ENCODE measurements around the gene RBM47. TPM values are rescaled to one million over a fixed set of nuclear protein-coding genes. Genes with fewer than 3 reads are reported as not detected.

Gene RBM47
- total and polyA plus RNA-seq, 2 donors (not counting 1 experiment from before 2014, with no cell fraction given): 0.14 to 1.8 TPM

GRCh38 chr4:40461062-40461461, 168.6 kb downstream of the RBM47 start:
- Histone ChIP-seq H3K4me3 (replicated peaks in 1 of 4; ENCODE audit: control extremely low read depth in 1 of 4, insufficient read depth in 1 of 4, low read depth in 3 of 4, low read length in 4 of 4) (no peak overlapping the region), H3K27me3 (ENCODE audit: control insufficient read depth, insufficient read depth, low read length) (no peaks in the 10 kb centered on the region), H3K9me3 (ENCODE audit: control insufficient read depth, insufficient read depth, low read depth, low read length) (no peaks in the 10 kb centered on the region), H3K4me2 (ENCODE audit: extremely low read depth, insufficient read depth, low read length) (no peak overlapping the region), H3K36me3 (ENCODE audit: control insufficient read depth, insufficient read depth, low read length) (no peaks in the 10 kb centered on the region), H3K9ac (ENCODE audit: insufficient read depth, low read length) (no peak overlapping the region), H2AFZ (ENCODE audit: low read length) (no peak overlapping the region), H3K79me2 (ENCODE audit: control insufficient read depth, insufficient read depth, low read length) (no peaks in the 10 kb centered on the region), H3K27ac (ENCODE audit: insufficient read depth, low read length) (no peak overlapping the region), H4K20me1 (ENCODE audit: control insufficient read depth, extremely low read depth, insufficient read depth, low read length) (no peaks in the 10 kb centered on the region), H3K4me1 (ENCODE audit: control insufficient read depth, extremely low read depth, insufficient read depth, low read length) (no peaks in the 10 kb centered on the region)
- DNase-seq (ENCODE audit: low read depth in 2 of 2): no peak
- TF ChIP-seq EZH2 (IDR thresholded peaks at IDR 0.05; ENCODE audit: low read length, missing control alignments): no peak
- no peak for TF ChIP-seq CTCF (conservative IDR thresholded peaks at IDR 0.05 in 1 of 2, IDR thresholded peaks at IDR 0.05 in 1 of 2; ENCODE audit: low read depth in 1 of 2, low read length in 2 of 2)

- Histone ChIP-seq H3K9me3 (ENCODE audit: control insufficient read depth, insufficient read depth, low read depth, low read length) (no peaks in the 10 kb centered on the region), H2AFZ (ENCODE audit: low read length) (no peak overlapping the region), H3K4me3 (replicated peaks in 1 of 4; ENCODE audit: control extremely low read depth in 1 of 4, insufficient read depth in 1 of 4, low read depth in 3 of 4, low read length in 4 of 4) (no peak overlapping the region), H3K4me2 (ENCODE audit: extremely low read depth, insufficient read depth, low read length) (no peak overlapping the region), H3K79me2 (ENCODE audit: control insufficient read depth, insufficient read depth, low read length) (no peaks in the 10 kb centered on the region), H3K9ac (ENCODE audit: insufficient read depth, low read length) (no peak overlapping the region), H3K27me3 (ENCODE audit: control insufficient read depth, insufficient read depth, low read length) (no peaks in the 10 kb centered on the region), H3K36me3 (ENCODE audit: control insufficient read depth, insufficient read depth, low read length) (no peaks in the 10 kb centered on the region), H4K20me1 (ENCODE audit: control insufficient read depth, extremely low read depth, insufficient read depth, low read length) (no peaks in the 10 kb centered on the region), H3K27ac (ENCODE audit: insufficient read depth, low read length) (no peak overlapping the region), H3K4me1 (ENCODE audit: control insufficient read depth, extremely low read depth, insufficient read depth, low read length) (no peaks in the 10 kb centered on the region)
- DNase-seq (ENCODE audit: low read depth in 2 of 2): no peak
- no peak for TF ChIP-seq CTCF (conservative IDR thresholded peaks at IDR 0.05 in 1 of 2, IDR thresholded peaks at IDR 0.05 in 1 of 2; ENCODE audit: low read depth in 1 of 2, low read length in 2 of 2)
- TF ChIP-seq EZH2 (IDR thresholded peaks at IDR 0.05; ENCODE audit: low read length, missing control alignments): no peak
Measured at GRCh38 chr4:40458683-40459082, 171.0 kb downstream of the RBM47 start.

GRCh38 chr4:40458109-40458508, 171.6 kb downstream of the RBM47 start:
- no peaks in the 10 kb centered on the region for H3K27me3 ChIP-seq (ENCODE audit: control insufficient read depth, insufficient read depth, low read length)
- no peaks in the 10 kb centered on the region for H3K79me2 ChIP-seq (ENCODE audit: control insufficient read depth, insufficient read depth, low read length)
- H3K4me1 ChIP-seq (ENCODE audit: control insufficient read depth, extremely low read depth, insufficient read depth, low read length): no peaks in the 10 kb centered on the region
- no peak overlapping the region for H3K4me3 ChIP-seq (replicated peaks in 1 of 4; ENCODE audit: control extremely low read depth in 1 of 4, insufficient read depth in 1 of 4, low read depth in 3 of 4, low read length in 4 of 4)
- H3K36me3 ChIP-seq (ENCODE audit: control insufficient read depth, insufficient read depth, low read length): no peaks in the 10 kb centered on the region
- no peak overlapping the region for H3K9ac ChIP-seq (ENCODE audit: insufficient read depth, low read length)
- DNase-seq (ENCODE audit: low read depth in 2 of 2): no peak
- H3K27ac ChIP-seq (ENCODE audit: insufficient read depth, low read length): no peak overlapping the region
- no peak overlapping the region for H3K4me2 ChIP-seq (ENCODE audit: extremely low read depth, insufficient read depth, low read length)
- no peaks in the 10 kb centered on the region for H3K9me3 ChIP-seq (ENCODE audit: control insufficient read depth, insufficient read depth, low read depth, low read length)
- H2AFZ ChIP-seq (ENCODE audit: low read length): no peak overlapping the region
- H4K20me1 ChIP-seq (ENCODE audit: control insufficient read depth, extremely low read depth, insufficient read depth, low read length): no peaks in the 10 kb centered on the region
- TF ChIP-seq EZH2 (IDR thresholded peaks at IDR 0.05; ENCODE audit: low read length, missing control alignments) (no peak), CTCF (conservative IDR thresholded peaks at IDR 0.05 in 1 of 2, IDR thresholded peaks at IDR 0.05 in 1 of 2; ENCODE audit: low read depth in 1 of 2, low read length in 2 of 2) (no peak)
